Adrenal gland (tissue), 5 donors: ENCODE measurements around the gene DPEP3.

Source experiments
- CTCF ChIP-seq, 6 experiments: fragments of 450-650 bp in 4 of 6; fragments of 200-600 bp in 2 of 6; sonication (generic) in 1 of 6; IDR thresholded peaks; 1 replicate in 5 of 6; 2 replicates in 1 of 6; pipeline versions ENCODE4 v1.5.1 to v1.8.0; 2016 to 2021; ENCODE audit warnings: antibody characterized with exemption in 6 of 6, mild to moderate bottlenecking in 2 of 6, moderate library complexity in 1 of 6
- POLR2A ChIP-seq, 2 donors: fragments of 450-650 bp; IDR thresholded peaks; one replicate each; pipeline ENCODE4 v1.6.1; 2017; ENCODE audit warnings: antibody characterized with exemption in 2 of 2, mild to moderate bottlenecking in 2 of 2, moderate library complexity in 1 of 2
- donor health status: DM: no; HTN: no; CAD: no.

- TF ChIP-seq POLR2A (IDR thresholded peaks at IDR 0.05) (no peak), CTCF (IDR thresholded peaks at IDR 0.05) (no peak)
Observed at GRCh38 chr16:67988675-67989074, 8.4 kb upstream of the DPEP3 start.
